H1 (cell line): ENCODE measurements around the gene MTHFD1. TPM values are rescaled to one million over a fixed set of nuclear protein-coding genes. Genes with fewer than 3 reads are reported as not detected.

Experiments used
- ATF3 ChIP-seq: IDR thresholded peaks from 2 replicates; pipeline ENCODE4 v1.6.1; 2011; ENCODE audit warnings: low read depth, mild to moderate bottlenecking, low read length; ENCODE audit not compliant: insufficient read depth
- CEBPB ChIP-seq: IDR thresholded peaks from 2 replicates; pipeline ENCODE4 v1.6.1; 2012; ENCODE audit warnings: low read depth, low read length
- CREB1 ChIP-seq: IDR thresholded peaks from 2 replicates; pipeline ENCODE4 v1.6.1; 2012; ENCODE audit warnings: inconsistent platforms
- E2F6 ChIP-seq: IDR thresholded peaks from 2 replicates; pipeline ENCODE4 v1.6.1; 2012; ENCODE audit warnings: inconsistent platforms
- EZH2 ChIP-seq: fragments of 200-600 bp; sonication (generic); IDR thresholded peaks from 2 replicates; pipeline ENCODE4 v1.7.1; 2012; ENCODE audit warnings: low read depth, mild to moderate bottlenecking, moderate library complexity, low read length, inconsistent platforms; ENCODE audit not compliant: severe bottlenecking
- FOSL1 ChIP-seq: IDR thresholded peaks from 2 replicates; pipeline ENCODE4 v1.6.1; 2011; ENCODE audit warnings: mild to moderate bottlenecking, low read depth, low read length, moderate library complexity; ENCODE audit not compliant: insufficient read depth
- GTF2F1 ChIP-seq: IDR thresholded peaks from 2 replicates; pipeline ENCODE4 v1.6.1; 2012; ENCODE audit warnings: low read depth, low read length, improper control_type of control experiment, borderline replicate concordance
- HDAC2 ChIP-seq, 2 experiments: fragments of 300-600 bp in 1 of 2; sonication (generic) in 1 of 2; IDR thresholded peaks; 2 replicates each; pipeline ENCODE4 v1.6.1; 2011 to 2012; ENCODE audit warnings: low read depth in 2 of 2, low read length in 2 of 2, mild to moderate bottlenecking in 2 of 2, moderate library complexity in 2 of 2, borderline replicate concordance in 1 of 2, inconsistent platforms in 1 of 2
- HDAC6 ChIP-seq: IDR thresholded peaks from one replicate; pipeline ENCODE4 v1.7.1; 2012; ENCODE audit warnings: low read depth, mild to moderate bottlenecking, inconsistent platforms, low read length, moderate library complexity
- NANOG ChIP-seq: IDR thresholded peaks from 2 replicates; pipeline ENCODE4 v1.6.1; 2011; ENCODE audit warnings: low read length, low read depth, mild to moderate bottlenecking, inconsistent platforms; ENCODE audit not compliant: insufficient read depth, poor library complexity, severe bottlenecking
- NRF1 ChIP-seq: IDR thresholded peaks from 2 replicates; pipeline ENCODE4 v1.6.1; 2011; ENCODE audit warnings: mild to moderate bottlenecking, low read depth, low read length, improper control_type of control experiment
- POU5F1 ChIP-seq: IDR thresholded peaks from 2 replicates; pipeline ENCODE4 v1.6.1; 2011; ENCODE audit warnings: low read depth, mild to moderate bottlenecking, low read length, moderate library complexity
- RAD21 ChIP-seq, 2 experiments: IDR thresholded peaks in 1 of 2; conservative IDR thresholded peaks in 1 of 2; 2 replicates each; pipeline ENCODE4 v1.6.1; 2011; ENCODE audit warnings: low read depth in 2 of 2, low read length in 2 of 2, improper control_type of control experiment in 1 of 2, inconsistent platforms in 1 of 2, mild to moderate bottlenecking in 1 of 2, moderate library complexity in 1 of 2
- RBBP5 ChIP-seq: IDR thresholded peaks from 2 replicates; pipeline ENCODE4 v1.7.1; 2012; ENCODE audit warnings: low read depth, mild to moderate bottlenecking, inconsistent platforms, low read length, moderate library complexity, borderline replicate concordance
- RNF2 ChIP-seq: fragments of 200-900, 300-1000 bp; sonication (generic); IDR thresholded peaks from 2 replicates; pipeline ENCODE4 v1.7.1; 2016; ENCODE audit warnings: borderline replicate concordance, low read depth, mild to moderate bottlenecking, antibody characterized with exemption, low read length; ENCODE audit not compliant: poor library complexity, severe bottlenecking; ENCODE audit errors: missing control alignments
- SIRT6 ChIP-seq: IDR thresholded peaks from one replicate; pipeline ENCODE4 v1.7.1; 2012; ENCODE audit warnings: low read length, inconsistent platforms
- SUZ12 ChIP-seq: fragments of 200-600 bp; sonication (generic); IDR thresholded peaks from 2 replicates; pipeline ENCODE4 v1.6.1; 2012; ENCODE audit warnings: mild to moderate bottlenecking, inconsistent platforms, low read length, moderate library complexity, mixed read lengths
- TCF12 ChIP-seq: IDR thresholded peaks from 2 replicates; pipeline ENCODE4 v1.6.1; 2011; ENCODE audit warnings: low read depth, mild to moderate bottlenecking, low read length
- TEAD4 ChIP-seq: IDR thresholded peaks from 2 replicates; pipeline ENCODE4 v1.6.1; 2012; ENCODE audit warnings: low read depth, low read length, inconsistent platforms, mixed read lengths
- USF2 ChIP-seq: IDR thresholded peaks from 2 replicates; pipeline ENCODE4 v1.6.1; 2011; ENCODE audit warnings: low read length, improper control_type of control experiment
- polyA plus RNA-seq, 7 experiments: library from polyadenylated mRNA; depleted of rRNA in 3 of 7; stranded (reverse) in 5 of 7; unstranded in 2 of 7; fragments of >200 nt in 5 of 7; fragments of 200-250 nt in 2 of 7; gene quantifications; 1 replicate in 5 of 7; 2 replicates in 1 of 7; 4 replicates in 1 of 7; pipeline versions ENCODE4 v1.2.1 to v1.2.3, GENCODE V29; 2011 to 2013; ENCODE audit warnings: missing spikeins in 2 of 7, mixed read lengths in 2 of 7
- total RNA-seq: library from RNA; stranded (reverse); fragmentation: NEBNext Ultra II Directional; extraction: Animal tissue kit (Norgen Biotek cat#: 25700); gene quantifications from 2 replicates; pipeline ENCODE4 v1.2.1, GENCODE V29; 2021

The MTHFD1 gene
- total and polyA plus RNA-seq, 2 of the 8 experiments (the other 6 are each of a cell fraction or from before 2014, with no cell fraction given), result 79.7 to 332 TPM

GRCh38 chr14:64503434-64504309, 115.5 kb downstream of the MTHFD1 start, which contains the start of gene ZBTB25 (continued):
- peak in 1 of 2 experiments; percentile 7; a peak in 1 of 4 replicates for TF ChIP-seq HDAC2 (IDR thresholded peaks at IDR 0.05; ENCODE audit: borderline replicate concordance in 1 of 2, low read depth in 2 of 2, low read length in 2 of 2)
- TF ChIP-seq SUZ12, result no peak
- no peak for TF ChIP-seq POU5F1
- 0 out of 2 replicates have a peak, but pooled peaks have one; percentile 48 for TF ChIP-seq ATF3
- TF ChIP-seq SIRT6, result no peak
- no peak; the same call in none of the 2 replicates for TF ChIP-seq RBBP5
- no peak for TF ChIP-seq NRF1
- no peak for TF ChIP-seq RAD21 (IDR thresholded peaks at IDR 0.05 in 1 of 2, conservative IDR thresholded peaks at IDR 0.05 in 1 of 2; ENCODE audit: low read depth in 2 of 2, low read length in 2 of 2)
- peak; percentile 16; the same call in 1 of the 2 replicates for TF ChIP-seq CREB1
- TF ChIP-seq FOSL1, result no peak
- TF ChIP-seq TCF12, result no peak
- TF ChIP-seq GTF2F1, result no peak; the same call in 1 of the 2 replicates
- TF ChIP-seq EZH2, result no peak
- no peak for TF ChIP-seq TEAD4
- no peak for TF ChIP-seq CEBPB
- TF ChIP-seq RNF2, result no peak
- TF ChIP-seq USF2, result peak; percentile 88
- no peak for TF ChIP-seq HDAC6
- no peak for TF ChIP-seq NANOG
- TF ChIP-seq E2F6, result peak; percentile 74; the same call in 1 of the 2 replicates
